ENCODE measurements around the gene BCR. TPM values are rescaled to one million over a fixed set of nuclear protein-coding genes. Genes with fewer than 3 reads are reported as not detected.
"Not testable (repeated sequence)": the region's sequence is repeated elsewhere in the genome, so short reads cannot be mapped to it uniquely, and the experiment has no call there.

The BCR gene
- total and polyA plus RNA-seq, 2 donors = 17.9 to 22.8 TPM

- H3K27ac ChIP-seq (ENCODE audit: low read depth in 1 of 2, low read length in 1 of 2); H3K27me3 ChIP-seq (ENCODE audit: control insufficient read depth in 2 of 2, insufficient read depth in 1 of 2, low read length in 1 of 2); H3K4me1 ChIP-seq (ENCODE audit: control insufficient read depth in 2 of 2, insufficient read depth in 2 of 2, low read length in 2 of 2); H3K4me3 ChIP-seq (ENCODE audit: low read length in 2 of 2); H3K36me3 ChIP-seq (ENCODE audit: control insufficient read depth in 2 of 2, insufficient read depth in 2 of 2, low read length in 1 of 2); DNase-seq (ENCODE audit: low read depth in 6 of 9, low spot score in 9 of 9); H3K9me3 ChIP-seq (ENCODE audit: control insufficient read depth in 2 of 2, insufficient read depth in 1 of 2, low read length in 1 of 2): not testable (repeated sequence)
- WGBS = 94% methylated on average over 19 of the region's 19 CpGs
These were observed 142.3 kb downstream of the BCR start for GRCh38 chr22:23322497-23323080.

GRCh38 chr22:23323960-23324688 is 143.8 kb downstream of the BCR start:
- H3K9me3 ChIP-seq (ENCODE audit: control insufficient read depth in 2 of 2, insufficient read depth in 1 of 2, low read length in 1 of 2); DNase-seq (ENCODE audit: low read depth in 6 of 9, low spot score in 9 of 9); H3K4me1 ChIP-seq (ENCODE audit: control insufficient read depth in 2 of 2, insufficient read depth in 2 of 2, low read length in 2 of 2); H3K27ac ChIP-seq (ENCODE audit: low read depth in 1 of 2, low read length in 1 of 2); H3K4me3 ChIP-seq (ENCODE audit: low read length in 2 of 2); H3K27me3 ChIP-seq (ENCODE audit: control insufficient read depth in 2 of 2, insufficient read depth in 1 of 2, low read length in 1 of 2); H3K36me3 ChIP-seq (ENCODE audit: control insufficient read depth in 2 of 2, insufficient read depth in 2 of 2, low read length in 1 of 2): not testable (repeated sequence)
- 84% methylated on average over 6 of the region's 6 CpGs for WGBS

DNA sequence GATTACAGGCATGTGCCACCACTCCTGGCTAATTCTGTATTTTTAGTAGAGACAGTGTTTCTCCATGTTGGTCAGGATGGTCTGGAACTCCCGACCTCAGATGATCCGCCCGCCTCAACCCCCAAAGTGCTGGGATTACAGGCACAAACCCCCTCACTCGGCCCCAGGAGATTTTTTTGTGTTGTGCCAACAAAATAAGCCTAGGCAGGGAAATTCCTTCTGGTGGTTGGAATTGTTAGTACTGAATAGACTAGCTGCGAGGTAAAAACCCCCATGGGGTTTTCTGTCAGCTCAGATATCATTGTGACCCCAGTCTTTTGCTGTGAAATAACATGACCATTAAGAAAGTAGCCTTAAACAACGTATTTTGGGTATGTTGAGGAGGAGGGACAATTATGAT is 144.9 kb downstream of the BCR start:
- WGBS = 83% methylated on average over 6 of the region's 6 CpGs
- no peak for DNase-seq (ENCODE audit: low read depth in 6 of 9, low spot score in 9 of 9)
- no peaks in the 10 kb centered on the region for H3K36me3 ChIP-seq (ENCODE audit: control insufficient read depth in 2 of 2, insufficient read depth in 2 of 2, low read length in 1 of 2)

GRCh38 chr22:23333822-23334221 is 153.5 kb downstream of the BCR start:
- not testable (repeated sequence) for H3K27me3 ChIP-seq (ENCODE audit: control insufficient read depth in 2 of 2, insufficient read depth in 1 of 2, low read length in 1 of 2); H3K4me3 ChIP-seq (ENCODE audit: low read length in 2 of 2); H3K4me1 ChIP-seq (ENCODE audit: control insufficient read depth in 2 of 2, insufficient read depth in 2 of 2, low read length in 2 of 2); H3K27ac ChIP-seq (ENCODE audit: low read depth in 1 of 2, low read length in 1 of 2); H3K36me3 ChIP-seq (ENCODE audit: control insufficient read depth in 2 of 2, insufficient read depth in 2 of 2, low read length in 1 of 2); H3K9me3 ChIP-seq (ENCODE audit: control insufficient read depth in 2 of 2, insufficient read depth in 1 of 2, low read length in 1 of 2); DNase-seq (ENCODE audit: low read depth in 6 of 9, low spot score in 9 of 9)

More for the DNA sequence above, 144.9 kb downstream of the BCR start:
- no peak overlapping the region for H3K27ac ChIP-seq (ENCODE audit: low read depth in 1 of 2, low read length in 1 of 2)
- H3K27me3 ChIP-seq (ENCODE audit: control insufficient read depth in 2 of 2, insufficient read depth in 1 of 2, low read length in 1 of 2) = no peaks in the 10 kb centered on the region
- peaks cover 0 to 3% of the 10 kb centered on the region in 2 donors for H3K4me1 ChIP-seq (ENCODE audit: control insufficient read depth in 2 of 2, insufficient read depth in 2 of 2, low read length in 2 of 2)
- no peak overlapping the region for H3K4me3 ChIP-seq (ENCODE audit: low read length in 2 of 2)
- H3K9me3 ChIP-seq (ENCODE audit: control insufficient read depth in 2 of 2, insufficient read depth in 1 of 2, low read length in 1 of 2) = no peaks in the 10 kb centered on the region

GRCh38 chr22:23337672-23338071 is 157.4 kb downstream of the BCR start:
- H3K27ac ChIP-seq (ENCODE audit: low read depth in 1 of 2, low read length in 1 of 2); DNase-seq (ENCODE audit: low read depth in 6 of 9, low spot score in 9 of 9); H3K27me3 ChIP-seq (ENCODE audit: control insufficient read depth in 2 of 2, insufficient read depth in 1 of 2, low read length in 1 of 2); H3K36me3 ChIP-seq (ENCODE audit: control insufficient read depth in 2 of 2, insufficient read depth in 2 of 2, low read length in 1 of 2); H3K4me3 ChIP-seq (ENCODE audit: low read length in 2 of 2); H3K4me1 ChIP-seq (ENCODE audit: control insufficient read depth in 2 of 2, insufficient read depth in 2 of 2, low read length in 2 of 2); H3K9me3 ChIP-seq (ENCODE audit: control insufficient read depth in 2 of 2, insufficient read depth in 1 of 2, low read length in 1 of 2): not testable (repeated sequence)
- 97% methylated on average over 7 of the region's 9 CpGs for whole genome bisulfite sequencing

- not testable (repeated sequence) for DNase-seq (ENCODE audit: low read depth in 6 of 9, low spot score in 9 of 9); H3K4me3 ChIP-seq (ENCODE audit: low read length in 2 of 2)
- 90% methylated on average over 9 of the region's 10 CpGs for WGBS
These were observed 161.8 kb downstream of the BCR start for GRCh38 chr22:23341942-23342695.

GRCh38 chr22:23351321-23351720 is 171.0 kb downstream of the BCR start:
- Histone ChIP-seq H3K9me3 (ENCODE audit: control insufficient read depth in 2 of 2, insufficient read depth in 1 of 2, low read length in 1 of 2) (no peaks in the 10 kb centered on the region), H3K4me3 (ENCODE audit: low read length in 2 of 2) (no peak overlapping the region), H3K27ac (ENCODE audit: low read depth in 1 of 2, low read length in 1 of 2) (no peak overlapping the region), H3K4me1 (ENCODE audit: control insufficient read depth in 2 of 2, insufficient read depth in 2 of 2, low read length in 2 of 2) (no peaks in the 10 kb centered on the region), H3K36me3 (ENCODE audit: control insufficient read depth in 2 of 2, insufficient read depth in 2 of 2, low read length in 1 of 2) (no peaks in the 10 kb centered on the region), H3K27me3 (ENCODE audit: control insufficient read depth in 2 of 2, insufficient read depth in 1 of 2, low read length in 1 of 2) (no peaks in the 10 kb centered on the region)
- 93% methylated on average over 1 of the region's 1 CpG for WGBS
- DNase-seq (ENCODE audit: low read depth in 6 of 9, low spot score in 9 of 9) = no peak

More at GRCh38 chr22:23341942-23342695, 161.8 kb downstream of the BCR start:
- H3K36me3 ChIP-seq (ENCODE audit: control insufficient read depth in 2 of 2, insufficient read depth in 2 of 2, low read length in 1 of 2); H3K9me3 ChIP-seq (ENCODE audit: control insufficient read depth in 2 of 2, insufficient read depth in 1 of 2, low read length in 1 of 2); H3K27me3 ChIP-seq (ENCODE audit: control insufficient read depth in 2 of 2, insufficient read depth in 1 of 2, low read length in 1 of 2); H3K27ac ChIP-seq (ENCODE audit: low read depth in 1 of 2, low read length in 1 of 2); H3K4me1 ChIP-seq (ENCODE audit: control insufficient read depth in 2 of 2, insufficient read depth in 2 of 2, low read length in 2 of 2): not testable (repeated sequence)

- no peak overlapping the region for H3K27ac ChIP-seq (ENCODE audit: low read depth in 1 of 2, low read length in 1 of 2)
- 35% methylated on average over 1 of the region's 1 CpG for WGBS
These were observed 172.7 kb downstream of the BCR start for GRCh38 chr22:23353004-23353403.

GRCh38 chr22:23353696-23354095 is 173.4 kb downstream of the BCR start:
- no peaks in the 10 kb centered on the region for H3K4me1 ChIP-seq (ENCODE audit: control insufficient read depth in 2 of 2, insufficient read depth in 2 of 2, low read length in 2 of 2)
- H3K9me3 ChIP-seq (ENCODE audit: control insufficient read depth in 2 of 2, insufficient read depth in 1 of 2, low read length in 1 of 2) = no peaks in the 10 kb centered on the region
- 97% methylated on average over 1 of the region's 1 CpG for WGBS
- no peak for DNase-seq (ENCODE audit: low read depth in 6 of 9, low spot score in 9 of 9)
- H3K4me3 ChIP-seq (ENCODE audit: low read length in 2 of 2) = no peak overlapping the region
- H3K27ac ChIP-seq (ENCODE audit: low read depth in 1 of 2, low read length in 1 of 2) = no peak overlapping the region
- H3K36me3 ChIP-seq (ENCODE audit: control insufficient read depth in 2 of 2, insufficient read depth in 2 of 2, low read length in 1 of 2) = no peaks in the 10 kb centered on the region
- no peaks in the 10 kb centered on the region for H3K27me3 ChIP-seq (ENCODE audit: control insufficient read depth in 2 of 2, insufficient read depth in 1 of 2, low read length in 1 of 2)

More at GRCh38 chr22:23353004-23353403, 172.7 kb downstream of the BCR start:
- Histone ChIP-seq H3K27me3 (ENCODE audit: control insufficient read depth in 2 of 2, insufficient read depth in 1 of 2, low read length in 1 of 2) (no peaks in the 10 kb centered on the region), H3K9me3 (ENCODE audit: control insufficient read depth in 2 of 2, insufficient read depth in 1 of 2, low read length in 1 of 2) (no peaks in the 10 kb centered on the region), H3K4me1 (ENCODE audit: control insufficient read depth in 2 of 2, insufficient read depth in 2 of 2, low read length in 2 of 2) (no peaks in the 10 kb centered on the region), H3K36me3 (ENCODE audit: control insufficient read depth in 2 of 2, insufficient read depth in 2 of 2, low read length in 1 of 2) (no peaks in the 10 kb centered on the region), H3K4me3 (ENCODE audit: low read length in 2 of 2) (no peak overlapping the region)
- no peak for DNase-seq (ENCODE audit: low read depth in 6 of 9, low spot score in 9 of 9)
